Right renal pelvis (tissue), 4 donors: Measurements from ENCODE around the gene DENND1A. TPM values are rescaled to one million over a fixed set of nuclear protein-coding genes. Genes with fewer than 3 reads are reported as not detected.

Experiments used
- DNase-seq, 4 donors: peaks; one replicate each; pipeline ENCODE4 v3.0.0-alpha.2; 2013; ENCODE audit warnings: low read depth in 4 of 4, low spot score in 3 of 4, missing footprints in 1 of 4
- polyA plus RNA-seq, 4 donors: library from polyadenylated mRNA; unstranded; fragments of 120-200 nt; gene quantifications; one replicate each; pipeline ENCODE4 v1.2.1, GENCODE V29; 2013; ENCODE audit not compliant: insufficient read length in 4 of 4

Gene DENND1A
- polyA plus RNA-seq, 4 donors, result 21.3 to 24.4 (median 23.3) TPM

DNA sequence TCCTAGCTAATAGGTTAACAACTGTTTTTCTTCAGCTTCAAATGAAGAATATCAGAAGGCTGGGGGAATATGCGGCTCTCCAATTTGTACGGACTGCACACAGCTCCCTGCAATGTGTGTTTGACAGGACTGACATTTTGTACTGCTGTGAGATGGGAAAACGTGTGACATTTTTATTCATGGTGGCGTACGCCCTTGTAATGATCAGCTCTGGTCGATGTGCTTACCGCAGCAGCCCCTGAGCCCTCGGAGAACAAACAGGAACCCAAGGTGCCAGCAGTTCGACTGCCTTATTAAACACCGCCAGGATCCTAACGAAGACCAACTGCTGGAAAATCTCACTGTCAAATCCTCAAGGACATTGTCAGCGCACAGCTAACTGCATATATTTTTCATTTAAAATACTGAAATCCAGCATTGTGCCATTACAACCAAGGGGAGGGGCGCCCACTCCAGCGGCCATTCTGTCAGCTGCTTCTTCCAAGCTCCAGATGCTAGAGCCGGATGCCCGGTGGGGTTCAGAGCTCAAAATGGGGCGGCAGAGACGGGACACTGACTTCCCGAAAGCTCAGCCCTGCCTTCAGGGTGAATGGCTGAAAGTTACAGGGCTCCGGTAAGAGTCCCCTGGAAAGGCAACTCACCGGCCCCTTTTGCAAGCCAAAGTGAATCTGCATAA lies 507.2 kb downstream of the DENND1A start:
- no peak for DNase-seq

DNA sequence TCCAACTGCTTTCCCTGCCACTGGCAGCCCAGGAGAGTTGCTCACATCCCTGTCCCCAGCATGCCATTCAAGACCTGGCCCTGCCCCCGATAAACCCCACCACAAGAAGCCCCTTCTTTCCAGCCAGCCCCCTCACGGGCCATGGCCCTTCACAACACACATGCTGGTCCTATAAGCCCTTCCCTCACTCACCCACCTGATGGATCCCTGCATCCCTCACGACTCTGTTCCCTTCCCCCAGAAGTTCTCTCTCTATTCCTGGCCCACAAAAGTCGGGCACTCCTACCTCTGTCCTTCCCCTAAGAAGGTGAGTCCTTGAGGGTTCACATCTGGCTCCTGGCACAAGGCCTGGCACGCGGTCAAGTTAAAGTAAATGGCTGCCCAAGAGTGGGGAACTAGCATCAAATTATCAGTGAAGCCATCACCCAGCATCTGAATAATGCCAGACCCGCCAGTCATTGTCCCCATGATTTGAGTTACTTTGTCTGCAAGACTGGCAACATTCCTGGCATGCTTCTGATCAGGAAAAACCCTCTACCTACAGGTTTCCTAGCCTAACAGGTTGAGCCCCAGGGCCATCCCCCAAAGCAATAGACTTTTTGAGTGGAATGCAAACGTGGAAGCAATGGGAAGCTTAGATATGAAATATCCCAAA lies 508.0 kb downstream of the DENND1A start:
- DNase-seq, result no peak

DNA sequence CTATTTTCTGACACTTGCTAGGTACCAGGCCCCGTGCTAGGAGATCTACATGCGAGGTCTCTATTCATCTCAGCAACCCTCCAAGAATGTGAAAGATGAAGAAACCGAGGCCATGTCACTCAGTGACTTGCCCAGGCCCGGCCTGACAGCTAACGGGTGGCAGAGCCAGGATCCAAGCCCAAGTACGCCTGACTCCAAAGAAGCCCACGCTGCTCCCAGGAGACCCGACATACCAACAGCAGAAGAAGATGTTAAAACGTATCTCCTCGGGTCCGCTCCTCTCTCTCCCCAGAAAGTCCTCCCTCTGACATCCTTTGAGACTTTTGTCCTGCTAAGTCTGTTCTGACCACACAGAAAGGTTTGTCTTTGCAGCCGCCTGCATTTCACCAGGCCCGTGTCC lies 508.7 kb downstream of the DENND1A start:
- DNase-seq, result no peak

DNA sequence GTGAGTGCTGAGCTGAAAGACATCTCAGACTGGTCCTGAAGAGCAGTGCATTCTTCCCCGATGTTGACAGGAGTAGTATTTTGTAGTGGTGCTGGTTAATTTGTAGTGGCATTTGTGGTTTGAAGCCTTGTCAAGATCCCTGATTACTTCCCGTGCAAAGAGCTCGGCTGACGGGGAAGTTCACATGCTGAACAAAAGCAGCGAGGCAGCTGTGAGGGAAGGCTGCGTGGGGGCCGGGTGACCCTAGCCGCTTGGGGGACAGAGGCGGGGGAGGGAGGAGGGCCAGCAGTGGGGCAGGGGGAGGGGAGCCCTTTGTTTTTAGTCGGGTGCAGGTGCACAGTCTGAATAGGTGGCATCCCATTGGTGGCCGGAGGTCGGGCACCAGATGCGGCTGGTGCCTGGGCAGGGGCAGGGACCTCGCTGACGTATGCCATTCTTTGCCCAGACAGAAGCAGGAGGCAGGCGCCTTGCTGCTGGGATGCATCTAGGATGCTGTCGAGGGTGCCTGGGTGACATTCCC lies 509.3 kb downstream of the DENND1A start:
- DNase-seq, result no peak

DNA sequence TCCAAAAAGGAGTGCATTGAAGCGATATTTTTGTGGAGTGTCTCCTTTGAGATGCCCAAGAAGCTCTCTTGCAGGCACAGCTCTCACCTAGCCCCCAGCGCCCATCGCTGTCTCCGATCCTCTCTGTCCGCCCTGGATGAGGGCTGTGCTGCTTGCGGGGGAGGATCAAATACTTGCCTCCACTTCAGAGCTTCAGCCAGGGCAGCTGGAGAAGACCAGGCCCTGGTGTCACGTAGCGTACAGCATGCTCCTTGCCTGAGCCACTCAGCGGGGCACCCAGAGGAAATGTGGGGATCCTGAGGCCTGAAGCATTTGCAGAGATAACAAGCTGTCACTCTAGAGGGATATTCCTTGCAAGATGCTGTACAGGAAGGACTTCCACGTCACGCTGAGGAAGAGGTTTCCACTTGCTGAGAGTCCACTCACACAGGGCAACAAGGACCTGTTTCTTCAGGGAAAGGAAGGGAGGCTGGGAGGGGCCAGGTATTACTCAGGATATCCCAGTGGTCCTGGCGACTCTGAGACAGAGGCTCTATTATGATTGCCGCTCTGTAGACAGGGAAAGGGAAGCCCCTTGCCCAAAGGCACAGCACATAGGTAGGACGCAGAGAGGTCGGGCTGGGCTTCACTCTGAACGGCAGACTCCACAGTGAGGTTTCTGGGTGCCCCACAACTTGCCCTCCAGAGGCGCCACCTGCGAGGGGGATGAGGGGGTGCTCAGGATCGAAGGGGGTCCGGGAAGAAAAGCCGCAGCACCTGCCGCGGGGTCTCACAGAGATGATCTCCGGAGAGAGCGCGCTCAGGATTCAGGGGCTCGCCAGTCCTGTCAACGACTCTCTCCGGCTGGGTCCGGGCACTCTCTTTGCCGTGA lies 510.0 kb downstream of the DENND1A start:
- DNase-seq, result no peak

DNA sequence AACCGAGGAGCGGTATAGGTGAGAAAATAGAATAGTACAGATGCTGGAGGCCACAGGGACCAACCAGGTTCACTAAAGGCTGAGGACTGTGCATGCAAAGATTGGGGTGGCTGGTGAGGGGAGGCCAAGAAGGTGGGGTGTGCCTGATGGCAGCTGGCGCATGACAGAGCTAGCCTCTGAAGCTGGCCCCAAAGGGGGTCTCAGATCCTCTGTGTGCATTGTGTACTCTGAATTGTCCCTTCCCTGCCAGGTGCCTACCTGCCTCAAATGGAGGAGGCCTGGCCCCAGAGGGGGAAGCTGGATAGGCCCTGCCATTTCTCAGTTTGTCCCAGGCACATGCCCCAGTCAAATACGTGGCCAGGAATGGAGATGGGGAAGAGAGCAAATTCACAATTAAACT lies 510.8 kb downstream of the DENND1A start:
- DNase-seq, result no peak

DNA sequence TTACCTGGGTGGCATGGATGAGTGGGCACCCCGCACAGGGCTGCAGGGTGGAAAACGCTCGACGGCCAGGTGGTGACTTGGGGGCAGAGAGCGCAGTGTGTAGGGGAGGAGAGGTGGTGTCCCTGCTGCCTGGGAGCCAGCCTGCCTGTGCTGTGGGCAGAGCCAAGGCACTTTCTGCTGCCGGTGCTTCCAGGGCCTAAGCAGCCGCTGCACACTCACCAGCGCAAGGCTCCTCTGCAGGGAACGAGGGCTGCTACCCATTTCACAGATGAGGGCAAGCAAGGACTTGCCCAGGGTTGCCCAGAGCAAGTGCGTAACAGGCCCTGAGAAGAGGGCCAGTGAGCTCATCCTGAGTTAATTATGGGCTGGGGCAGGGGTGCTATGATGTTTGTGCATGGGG lies 511.4 kb downstream of the DENND1A start:
- no peak for DNase-seq

DNA sequence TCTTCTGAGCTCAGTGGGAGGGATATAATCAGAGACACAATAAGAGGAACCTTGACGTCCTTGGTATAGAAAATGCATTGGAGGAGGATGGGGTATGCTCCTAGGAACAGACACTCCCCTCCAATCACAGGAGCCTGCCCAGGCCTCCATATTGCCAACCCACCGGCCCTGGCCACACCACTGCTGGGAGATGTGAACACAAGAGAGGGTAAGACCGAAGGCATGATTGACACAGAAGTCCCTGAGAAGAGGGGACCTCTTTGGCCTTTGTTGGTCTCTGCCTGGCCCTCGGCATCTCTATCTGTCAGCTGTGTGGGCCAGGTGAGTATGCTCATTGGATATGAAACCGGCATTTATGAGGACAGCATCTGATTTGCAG lies 511.9 kb downstream of the DENND1A start:
- no peak for DNase-seq

DNA sequence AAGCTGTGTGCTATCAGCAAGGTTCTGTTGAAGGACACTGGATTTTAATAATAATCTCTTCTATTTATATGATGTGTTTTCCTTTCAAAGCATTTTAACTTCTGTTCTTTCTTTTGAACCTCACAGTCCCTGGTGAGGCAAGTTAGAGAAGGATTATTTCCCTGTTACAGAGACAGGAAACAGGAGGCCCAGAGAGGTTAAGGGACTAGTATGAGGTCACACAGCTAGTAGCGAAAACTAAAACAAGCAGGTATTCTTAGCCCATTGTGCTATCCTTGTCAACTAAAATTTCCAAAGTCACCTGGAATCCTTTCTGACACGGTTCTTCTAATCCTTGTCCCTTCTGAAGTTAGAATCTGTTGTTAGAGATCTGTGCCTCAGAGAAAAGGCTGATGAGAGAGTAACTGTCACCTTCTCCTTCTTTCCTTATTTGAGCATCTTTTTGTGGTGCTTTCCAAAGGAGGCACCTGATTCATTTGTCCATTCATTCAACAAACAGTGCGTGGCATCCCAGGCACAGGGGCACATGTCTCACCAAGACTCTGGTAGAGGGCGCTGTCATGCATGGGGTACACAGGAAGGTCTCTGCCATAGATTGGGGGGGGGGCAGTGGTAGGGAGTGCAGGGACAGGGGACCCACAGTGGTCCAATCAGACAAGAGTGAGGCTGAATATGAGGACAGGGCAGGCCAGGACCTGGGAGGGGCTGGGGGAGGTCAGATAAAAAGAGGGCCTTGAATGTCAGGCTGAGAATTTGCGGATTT lies 512.5 kb downstream of the DENND1A start:
- DNase-seq, result no peak

DNA sequence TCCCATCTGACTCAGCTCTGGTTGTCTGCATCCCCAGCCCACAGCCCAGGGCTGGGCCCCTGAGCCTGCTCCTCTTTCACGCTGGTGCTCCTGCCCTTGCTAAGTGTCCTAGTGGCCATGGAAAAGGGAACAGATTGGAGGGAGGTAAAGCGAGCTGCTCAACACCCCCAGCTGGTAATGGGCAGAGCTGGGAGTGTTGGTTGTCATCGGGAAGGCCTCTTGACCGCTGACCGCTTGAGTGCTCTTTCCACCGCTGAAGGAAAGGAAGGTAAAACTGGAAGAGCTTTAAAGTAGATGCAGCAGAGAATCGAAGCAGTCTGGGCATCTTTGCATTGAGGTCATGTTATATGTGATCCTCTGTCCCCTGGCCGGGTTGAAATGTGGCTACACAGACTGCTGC lies 513.8 kb downstream of the DENND1A start:
- DNase-seq, result no peak

DNA sequence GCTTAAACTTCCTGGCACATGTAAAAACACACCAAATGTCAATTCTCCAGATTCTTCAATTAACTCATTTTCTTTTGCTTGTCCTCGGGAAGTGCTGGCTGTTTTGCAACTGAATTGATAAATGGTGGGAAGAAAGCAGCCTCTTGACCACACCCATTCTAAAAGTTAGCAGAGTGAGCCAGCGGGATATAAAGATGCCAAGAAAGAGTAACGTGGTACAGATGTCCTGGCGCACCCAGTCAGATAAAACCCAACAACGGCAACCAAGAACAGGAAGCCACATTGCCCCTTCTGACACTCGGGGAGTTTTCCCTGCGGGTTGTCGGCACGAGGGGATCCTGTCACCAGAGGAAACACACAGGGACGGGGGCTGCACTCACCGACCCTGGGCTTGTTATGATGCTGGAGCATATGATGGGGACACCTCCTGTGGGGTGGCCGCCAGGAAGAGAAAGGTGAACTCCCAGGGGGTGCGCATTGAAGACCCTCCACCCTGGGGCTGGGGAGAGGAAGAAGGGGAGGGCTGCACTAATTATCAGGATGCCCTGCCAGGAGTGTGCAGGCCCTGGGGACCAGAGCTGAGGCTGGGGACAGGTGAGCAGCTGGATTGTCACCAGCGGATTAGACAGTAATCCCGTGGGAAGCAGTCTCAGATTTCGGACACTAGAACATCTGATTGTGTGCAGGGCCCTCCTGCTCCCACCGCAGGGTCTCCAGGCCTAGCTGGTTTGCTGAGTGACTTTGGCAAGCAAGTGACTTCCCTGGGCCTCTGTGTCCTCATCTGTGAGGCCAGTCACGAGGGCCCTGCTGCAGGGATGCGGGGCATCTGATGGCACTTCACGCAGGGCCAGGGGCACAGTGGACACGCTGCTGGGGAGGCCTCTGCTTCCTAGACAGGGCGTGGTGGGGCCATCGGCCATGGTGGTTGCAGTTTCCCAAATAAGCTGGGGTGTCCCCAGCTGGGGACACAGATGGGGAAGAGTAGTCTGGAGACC lies 514.7 kb downstream of the DENND1A start:
- DNase-seq, result no peak

DNA sequence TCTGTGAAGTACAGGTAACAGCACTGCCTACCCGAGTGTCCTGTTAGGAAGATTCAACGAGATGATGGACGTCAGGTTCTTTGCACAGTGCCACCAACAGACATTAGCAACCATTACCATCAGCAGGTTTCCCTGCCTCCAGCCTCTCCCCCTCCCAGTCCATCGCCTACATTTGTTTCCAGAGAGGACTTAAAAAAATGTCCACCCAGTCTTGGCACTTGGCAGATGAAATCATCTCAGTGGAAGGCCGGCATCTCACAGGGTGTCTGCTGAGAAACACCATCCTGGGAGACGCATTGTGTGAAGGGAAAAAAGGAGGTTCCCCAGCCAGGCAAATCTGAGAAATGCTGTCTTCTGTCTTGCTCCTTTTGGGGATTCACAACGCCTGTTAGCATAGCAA lies 515.7 kb downstream of the DENND1A start:
- no peak for DNase-seq

DNA sequence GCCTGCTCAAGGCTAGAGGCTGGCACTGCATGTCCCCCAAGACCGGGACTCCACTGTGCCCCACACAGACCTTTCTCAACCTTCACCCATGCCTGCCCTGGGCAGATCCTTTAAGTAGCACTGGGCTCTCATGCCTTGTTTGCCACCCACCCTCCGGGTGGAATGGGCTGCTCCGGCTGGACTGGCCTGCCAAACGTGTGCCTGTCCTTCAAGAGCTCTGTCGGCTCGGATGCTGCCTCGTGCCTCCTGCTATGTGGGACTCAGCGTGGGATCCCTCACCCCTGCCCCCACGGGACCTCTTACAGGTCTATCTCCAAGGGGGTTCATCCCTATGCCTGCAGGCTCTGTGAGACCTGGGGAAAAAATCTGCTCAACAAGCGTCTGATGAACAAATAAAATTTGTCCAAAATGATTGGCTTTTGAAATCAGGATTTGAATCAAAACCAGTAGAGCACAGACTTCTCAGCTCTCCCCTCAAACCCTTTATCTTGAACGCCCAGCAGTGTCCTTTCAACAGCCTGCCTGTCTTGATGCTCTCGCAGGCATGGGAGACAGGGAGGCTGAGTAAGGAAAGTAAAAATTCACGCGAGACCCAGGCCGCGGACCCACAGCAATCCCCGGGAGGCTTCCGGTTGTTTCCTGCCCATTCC lies 517.6 kb downstream of the DENND1A start:
- no peak for DNase-seq

DNA sequence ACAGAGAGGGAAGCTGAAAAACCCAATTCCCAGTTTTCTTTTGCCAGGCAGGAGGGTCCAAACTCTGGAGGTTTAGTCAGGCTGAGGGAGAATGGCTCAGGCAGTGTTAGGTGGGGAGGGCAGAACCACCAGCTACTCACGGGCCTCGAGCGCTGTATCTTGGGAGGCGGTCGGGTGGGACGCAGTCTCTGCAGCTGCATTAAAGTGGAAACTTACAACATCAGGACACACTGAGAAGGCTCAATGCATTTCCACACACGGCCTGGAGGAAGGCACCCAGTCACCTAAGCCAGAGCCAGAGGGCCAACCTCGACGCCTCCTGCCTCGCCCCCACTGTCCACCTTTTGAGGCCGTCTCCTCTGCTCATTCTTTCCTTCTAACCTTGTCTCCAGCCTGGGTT lies 518.3 kb downstream of the DENND1A start:
- no peak for DNase-seq

DNA sequence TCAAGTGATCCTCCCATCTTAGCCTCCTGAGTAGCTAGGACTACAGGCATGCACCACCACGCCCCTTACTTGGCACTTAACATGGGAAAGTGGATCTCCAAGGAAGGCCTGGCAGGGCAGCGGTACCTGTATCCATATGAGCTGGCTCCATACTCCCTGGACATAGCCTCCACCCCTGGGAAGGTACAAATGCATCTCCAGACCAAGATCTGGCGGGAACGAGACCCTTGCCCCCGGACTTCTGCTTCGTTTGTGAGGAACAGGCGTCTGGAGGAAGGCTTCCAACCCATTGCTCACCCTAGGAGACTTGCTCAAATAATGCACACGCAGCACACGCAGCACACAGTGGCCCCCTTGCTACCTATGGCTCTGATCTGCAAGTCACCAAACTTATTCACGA lies 518.7 kb downstream of the DENND1A start:
- no peak for DNase-seq

DNA sequence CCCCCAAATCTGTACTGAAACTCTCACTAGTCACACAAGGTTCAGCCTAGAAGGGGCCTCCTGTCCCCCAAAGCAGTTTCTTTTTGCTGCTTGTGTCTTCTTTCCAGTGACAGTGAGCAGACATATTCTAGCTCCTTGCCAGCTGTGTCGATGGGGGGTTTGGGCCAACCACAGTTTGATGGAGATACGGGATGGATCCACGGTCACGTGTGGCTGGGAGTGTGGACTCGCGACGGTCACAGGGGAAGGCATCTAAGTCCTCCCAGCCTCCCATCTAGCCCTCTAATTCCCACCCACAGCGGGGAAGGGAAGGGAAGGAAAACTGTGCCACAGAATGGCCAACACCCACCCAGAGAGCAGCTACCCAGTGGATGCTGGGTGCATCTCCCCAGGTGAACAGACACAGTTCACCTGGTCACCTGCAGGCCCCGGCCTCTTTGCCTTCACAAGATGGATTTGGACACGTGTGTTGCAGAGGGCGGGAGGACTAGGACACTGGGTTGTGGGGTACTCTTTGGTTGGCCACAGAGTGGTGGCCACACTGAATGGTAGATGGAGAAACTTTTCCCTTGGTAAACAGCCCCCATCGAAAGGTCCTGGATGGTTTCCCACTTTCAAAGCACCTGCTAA lies 519.5 kb downstream of the DENND1A start:
- no peak for DNase-seq

DNA sequence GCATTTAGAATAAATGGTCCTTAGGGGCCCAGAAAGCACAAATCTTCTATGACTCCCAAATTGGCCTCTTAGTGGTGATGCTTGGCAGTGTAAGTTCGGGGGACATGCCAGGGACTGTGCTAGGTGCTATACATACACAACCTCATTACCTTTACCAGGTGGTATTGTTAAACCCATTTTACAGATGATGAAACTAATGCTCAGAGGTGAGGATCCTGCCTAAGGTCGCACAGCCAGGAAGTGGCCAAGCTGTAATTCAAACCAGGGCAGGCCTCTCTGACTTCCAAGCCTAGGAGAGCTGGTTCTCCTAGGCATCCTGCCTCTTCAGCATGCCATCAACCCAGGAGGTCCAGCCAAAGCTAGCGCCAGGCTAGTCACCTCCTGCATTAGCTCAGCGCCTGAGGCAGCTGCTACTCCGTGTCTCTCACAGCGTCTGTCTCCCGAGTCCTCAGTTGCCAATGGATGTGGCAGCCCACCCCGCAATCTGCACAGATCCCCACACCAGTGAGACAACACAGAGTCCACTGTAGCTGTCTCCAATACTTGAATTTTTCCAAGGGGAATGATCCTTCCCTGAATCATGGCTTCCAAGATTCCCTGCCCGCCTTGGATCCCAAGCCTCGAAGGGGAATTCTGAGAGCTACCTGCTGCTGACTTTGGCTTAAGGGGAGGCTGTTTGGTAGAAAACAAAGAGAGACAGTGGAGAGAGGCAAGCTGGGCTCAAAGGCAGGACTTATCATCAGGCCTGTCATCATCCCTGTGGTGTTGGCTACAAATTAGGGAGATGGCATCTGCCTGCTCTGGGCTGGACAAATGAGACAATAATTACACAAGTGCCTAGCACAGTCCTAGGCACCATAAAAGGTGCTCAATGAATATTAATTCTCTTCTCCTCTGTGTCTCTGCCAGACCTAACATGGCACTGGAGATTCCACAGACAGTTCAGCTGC lies 521.3 kb downstream of the DENND1A start:
- DNase-seq, result no peak
